Measurements from ENCODE around the gene TCF12.
"Not testable (repeated sequence)": the region's sequence is repeated elsewhere in the genome, so short reads cannot be mapped to it uniquely, and the experiment has no call there.

TCF12 gene

DNA sequence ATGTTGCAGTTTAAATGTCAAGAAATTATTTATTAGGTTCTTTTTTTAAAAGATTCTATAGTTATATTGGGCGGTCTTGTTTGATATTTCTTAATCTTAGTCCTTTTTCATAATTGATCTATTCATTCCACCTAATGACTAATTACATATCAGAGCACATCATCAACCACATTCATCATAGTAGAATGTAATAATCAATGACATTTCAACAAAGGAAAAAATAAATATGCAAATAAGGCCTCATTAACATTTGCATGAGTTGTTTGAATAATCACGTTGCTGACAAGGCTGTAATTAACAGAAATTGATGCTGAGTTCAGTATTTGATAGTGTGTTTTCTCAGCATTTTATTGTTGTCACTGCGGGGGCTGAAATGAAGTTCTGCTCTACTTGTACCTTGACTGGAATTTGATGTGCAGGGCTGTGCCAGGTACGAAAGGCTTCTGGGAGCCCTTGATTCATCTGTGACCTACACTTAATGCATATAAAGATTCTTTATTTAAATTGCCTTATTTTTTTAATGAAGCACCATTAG lies 215.7 kb downstream of the TCF12 start:
- no peak for DNase-seq (ENCODE audit: low read depth, low spot score)

DNA sequence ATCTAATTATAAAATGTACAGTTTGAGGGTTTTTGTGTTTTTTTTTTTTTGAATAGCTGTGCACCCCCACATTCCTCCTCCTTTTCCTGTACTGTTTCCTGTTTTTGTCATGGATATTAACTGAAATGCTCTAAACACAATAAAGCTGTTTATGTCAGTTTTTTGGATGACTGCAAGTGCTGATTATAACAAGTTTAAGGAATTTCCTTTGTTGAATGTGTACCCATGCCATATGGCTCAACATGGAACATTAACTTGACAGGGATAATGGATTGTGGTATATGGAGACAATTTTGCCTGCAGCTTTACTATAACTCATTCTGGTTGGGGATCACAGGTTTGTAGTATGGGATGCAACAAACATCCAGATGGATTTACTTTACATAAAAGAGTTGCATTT lies 216.4 kb downstream of the TCF12 start:
- DNase-seq (ENCODE audit: low read depth, low spot score), result no peak

DNA sequence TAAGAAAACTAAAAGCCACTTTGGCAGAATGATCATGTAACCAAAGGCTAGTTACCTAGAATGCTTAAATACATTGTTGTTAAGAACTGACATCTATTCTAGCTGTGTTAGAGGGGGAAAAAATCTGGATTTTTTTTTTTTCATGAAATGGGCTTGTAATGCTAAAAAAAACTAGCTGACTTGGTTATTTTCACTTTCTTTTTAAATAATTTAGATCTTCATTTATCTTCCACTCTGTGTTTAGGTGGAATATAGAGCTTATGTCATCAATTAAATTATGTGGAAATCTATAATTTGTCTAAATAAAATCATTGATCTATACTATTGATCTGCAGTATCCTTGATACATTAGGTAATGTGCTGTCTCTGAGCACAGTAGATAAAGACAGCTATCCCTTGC lies 217.4 kb downstream of the TCF12 start:
- DNase-seq (ENCODE audit: low read depth, low spot score), result no peak

DNA sequence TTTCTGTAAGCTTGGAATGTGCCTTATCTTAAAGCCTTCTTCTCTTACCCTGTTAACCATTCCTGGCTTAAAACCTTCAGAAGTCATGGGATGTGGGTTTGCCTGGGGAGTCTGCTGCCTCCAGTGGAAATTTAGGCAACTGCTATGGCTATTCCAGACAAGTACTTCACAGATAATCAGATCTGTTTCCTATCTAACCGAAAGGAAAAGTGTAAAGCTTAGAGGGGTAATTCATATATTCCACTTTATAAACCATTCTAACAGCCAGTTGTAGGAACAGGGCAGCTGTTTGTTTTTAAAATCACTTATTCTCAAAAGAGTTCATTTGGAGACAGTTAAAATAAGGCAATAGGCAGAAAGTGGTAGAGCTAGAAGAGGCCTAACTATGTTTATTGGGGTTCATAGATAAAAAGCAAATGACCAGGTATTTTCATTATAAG lies 219.9 kb downstream of the TCF12 start:
- no peak for DNase-seq (ENCODE audit: low read depth, low spot score)

DNA sequence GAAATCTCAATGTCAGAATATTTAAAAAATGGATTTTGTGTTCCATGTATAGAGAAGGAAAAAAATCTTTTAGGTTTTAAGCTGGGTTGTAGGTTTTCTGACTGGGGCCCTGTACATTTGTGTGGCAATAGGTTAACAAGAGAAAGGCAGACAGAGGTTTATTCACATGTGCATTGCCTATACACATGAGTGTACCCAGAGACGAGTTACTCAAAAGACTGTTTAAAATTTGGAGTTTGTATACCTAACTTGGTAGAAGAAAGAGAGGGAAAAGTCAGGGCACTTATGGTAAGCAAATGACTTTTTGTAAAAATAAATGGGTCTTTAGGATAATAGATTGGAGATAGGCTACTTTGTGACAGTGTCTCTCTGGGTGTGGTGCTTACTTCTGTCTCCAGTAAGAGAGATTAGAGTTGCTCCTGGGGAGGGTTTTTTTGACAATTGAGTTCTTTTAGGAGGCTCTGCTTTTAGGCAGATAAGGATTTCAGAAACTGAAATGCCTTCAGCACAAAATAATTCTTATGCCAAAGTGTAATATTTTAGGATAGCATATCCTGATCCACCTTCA lies 225.2 kb downstream of the TCF12 start:
- no peak for DNase-seq (ENCODE audit: low read depth, low spot score)

DNA sequence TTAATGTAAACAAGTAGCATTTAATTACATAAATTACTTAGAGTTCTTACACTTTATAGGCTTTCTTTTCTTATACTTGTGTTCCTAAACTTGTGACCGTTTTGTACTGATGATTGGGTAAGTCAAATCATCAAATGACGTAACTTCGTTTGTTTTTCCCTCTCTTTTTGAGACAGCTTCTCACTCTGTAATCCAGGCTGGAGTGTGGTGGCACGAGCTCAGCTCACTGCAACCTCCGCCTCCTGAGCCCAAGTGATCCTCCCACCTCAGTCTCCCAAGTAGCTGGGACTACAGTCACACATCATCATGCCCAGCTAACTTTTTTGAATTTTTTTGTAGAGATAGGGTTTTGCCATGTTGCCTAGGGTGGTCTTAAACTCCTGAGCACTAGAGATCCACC lies 226.0 kb downstream of the TCF12 start:
- DNase-seq (ENCODE audit: low read depth, low spot score), result no peak

DNA sequence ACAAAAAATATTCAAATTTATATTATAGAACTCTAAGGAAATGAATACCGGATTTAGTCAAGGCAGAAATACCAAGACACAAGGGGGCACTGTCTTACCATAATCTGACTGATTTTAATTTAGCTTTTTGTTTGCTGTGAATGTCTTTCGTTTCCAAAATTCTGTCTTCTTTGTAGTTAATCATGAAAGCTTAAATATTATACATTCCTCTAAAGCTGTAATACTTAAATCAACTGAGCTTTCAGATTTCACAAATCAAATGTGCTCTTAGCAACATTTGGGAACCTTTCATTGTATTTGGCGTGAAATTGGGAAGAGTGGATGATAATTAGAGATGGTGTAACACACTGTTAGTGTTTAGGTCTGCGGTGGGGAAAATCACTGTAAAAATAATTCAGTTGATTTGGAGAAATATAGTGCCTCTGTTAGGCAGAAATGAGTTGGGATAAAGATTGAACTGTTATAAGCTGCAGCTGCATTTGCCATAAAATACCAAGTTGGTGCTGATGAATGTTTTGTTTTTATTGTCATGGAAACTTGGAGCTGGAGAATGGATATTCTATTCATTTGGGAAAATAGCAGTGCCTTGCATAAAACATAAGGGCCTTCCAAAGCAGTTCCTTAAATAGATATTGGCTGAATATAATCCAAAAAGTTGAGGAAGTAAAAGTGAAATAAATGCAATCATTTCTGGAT lies 228.2 kb downstream of the TCF12 start:
- DNase-seq (ENCODE audit: low read depth, low spot score), result no peak

DNA sequence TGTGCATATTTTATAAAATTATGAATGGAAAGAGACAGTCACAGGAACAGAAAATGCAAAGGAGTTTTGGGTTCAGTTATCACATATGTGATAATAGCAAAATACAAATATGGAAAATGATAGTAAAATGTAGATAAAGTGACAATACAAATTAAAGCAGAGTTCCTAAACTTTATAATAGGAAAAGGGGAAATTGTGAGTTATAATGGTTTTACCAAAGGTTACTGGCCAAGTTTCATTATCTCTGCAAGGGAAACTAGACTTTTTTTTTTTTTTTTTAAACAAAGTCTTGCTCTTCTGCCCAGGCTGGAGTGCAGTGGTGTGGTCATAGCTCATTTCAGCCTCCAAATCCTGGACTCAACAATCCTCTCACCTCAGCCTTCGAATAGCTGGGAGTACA lies 229.2 kb downstream of the TCF12 start:
- DNase-seq (ENCODE audit: low read depth, low spot score), result no peak

DNA sequence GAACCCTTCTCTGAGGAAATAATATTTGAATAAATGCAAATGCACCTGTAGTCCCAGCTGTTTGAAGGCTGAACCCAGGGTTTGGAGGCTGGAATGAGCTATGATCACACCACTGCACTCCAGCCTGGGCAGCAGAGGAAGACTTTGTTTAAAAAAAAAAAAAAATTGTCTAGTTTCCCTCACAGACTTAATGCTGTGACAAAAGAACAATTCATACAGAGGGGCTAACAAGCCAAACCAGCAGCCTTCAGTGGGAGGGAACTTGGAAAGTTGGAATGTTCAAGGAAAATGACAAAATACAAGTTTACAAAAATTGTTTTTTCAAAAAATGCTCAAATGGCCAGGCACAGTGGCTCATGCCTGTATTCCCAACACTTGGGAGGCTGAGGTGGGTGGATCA lies 229.8 kb downstream of the TCF12 start:
- DNase-seq (ENCODE audit: low read depth, low spot score), result no peak

DNA sequence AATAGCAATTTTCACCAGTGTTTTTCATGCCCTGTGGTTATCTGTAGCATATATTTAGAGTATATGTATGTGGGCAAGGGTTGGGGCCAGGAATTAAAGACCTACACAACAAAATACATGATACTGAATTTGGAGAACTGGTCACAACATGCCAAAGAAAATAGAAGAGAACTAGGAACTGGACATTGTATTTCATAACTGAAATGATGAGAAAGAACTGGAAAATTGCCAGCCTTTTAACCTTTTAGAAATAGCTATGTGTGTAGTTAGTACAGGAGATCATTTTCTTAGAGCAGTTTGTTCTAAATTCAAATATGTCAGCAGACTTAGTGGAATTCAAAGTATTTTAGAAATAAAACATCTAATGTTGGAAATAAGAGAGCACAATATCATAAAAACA lies 230.8 kb downstream of the TCF12 start:
- no peak for DNase-seq (ENCODE audit: low read depth, low spot score)

DNA sequence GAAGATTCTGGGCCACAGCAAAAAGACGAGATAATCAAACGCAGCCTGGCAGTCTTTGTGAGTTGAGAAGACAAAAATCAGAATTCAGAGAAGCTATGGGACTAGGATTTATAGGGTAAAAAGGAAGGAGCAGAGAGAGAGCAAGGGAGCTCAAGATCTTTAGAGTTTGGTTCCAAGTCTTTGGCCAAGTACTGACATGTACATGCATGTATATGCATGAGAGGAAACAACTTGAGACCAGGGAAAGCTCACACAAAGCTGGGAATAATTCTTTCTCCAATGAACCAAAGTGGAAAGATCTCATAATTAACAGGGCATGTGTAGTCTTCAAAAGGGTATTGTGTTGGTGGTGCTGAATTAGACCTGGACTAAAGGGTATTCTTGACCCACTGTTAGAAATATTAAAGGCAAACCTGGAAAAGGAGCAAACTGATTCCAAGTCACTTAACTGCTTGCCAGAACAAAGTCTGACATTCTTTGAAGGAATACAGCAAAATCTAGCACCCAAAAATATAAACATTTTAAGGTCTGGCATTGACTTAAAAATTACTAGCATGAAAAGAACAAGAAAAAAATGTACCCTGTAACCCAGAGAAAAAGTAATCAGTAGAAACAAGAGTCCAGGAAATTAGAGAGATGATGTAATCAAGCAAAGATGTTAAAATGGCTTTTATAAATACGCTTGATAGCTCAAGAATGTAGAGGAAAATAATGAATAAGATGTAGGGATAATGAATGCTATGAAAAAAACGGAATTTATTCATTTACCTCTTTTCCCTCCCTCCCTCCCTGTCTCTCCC lies 231.8 kb downstream of the TCF12 start:
- no peak for DNase-seq (ENCODE audit: low read depth, low spot score)

DNA sequence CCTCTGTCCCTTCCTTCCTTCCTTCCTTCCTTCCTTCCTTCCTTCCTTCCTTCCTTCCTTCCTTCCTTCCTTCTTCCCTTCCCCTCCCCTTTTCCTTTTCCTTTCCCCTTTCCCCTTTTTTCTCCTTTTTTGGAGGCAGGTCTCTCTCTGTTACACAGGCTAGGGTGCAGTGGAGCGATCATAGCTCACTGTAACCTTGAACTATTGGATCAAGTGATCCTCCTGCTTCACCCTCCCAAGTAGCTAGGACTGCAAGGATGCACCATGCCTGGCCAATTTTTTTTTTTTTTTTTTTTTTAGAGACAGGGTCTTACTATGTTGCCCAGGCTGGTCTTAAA lies 232.4 kb downstream of the TCF12 start:
- not testable (repeated sequence) for DNase-seq (ENCODE audit: low read depth, low spot score)

DNA sequence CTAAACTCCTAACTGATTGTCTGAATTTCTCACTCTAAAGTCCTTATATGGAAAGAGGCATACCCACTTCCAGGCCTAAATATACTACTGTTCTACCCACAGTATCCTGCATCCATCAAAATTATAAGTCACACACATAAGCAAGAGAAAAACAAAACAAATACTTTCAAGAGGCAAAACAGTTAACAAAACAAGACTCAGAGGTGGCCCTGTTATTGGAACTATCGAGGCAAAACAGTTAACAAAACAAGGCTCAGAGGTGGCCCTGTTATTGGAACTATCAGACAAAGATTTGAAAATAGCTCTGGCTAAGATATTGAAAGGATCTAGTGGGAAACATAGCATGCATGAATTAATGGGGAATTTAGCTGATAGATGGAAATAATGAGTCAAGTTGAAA lies 233.7 kb downstream of the TCF12 start:
- no peak for DNase-seq (ENCODE audit: low read depth, low spot score)

DNA sequence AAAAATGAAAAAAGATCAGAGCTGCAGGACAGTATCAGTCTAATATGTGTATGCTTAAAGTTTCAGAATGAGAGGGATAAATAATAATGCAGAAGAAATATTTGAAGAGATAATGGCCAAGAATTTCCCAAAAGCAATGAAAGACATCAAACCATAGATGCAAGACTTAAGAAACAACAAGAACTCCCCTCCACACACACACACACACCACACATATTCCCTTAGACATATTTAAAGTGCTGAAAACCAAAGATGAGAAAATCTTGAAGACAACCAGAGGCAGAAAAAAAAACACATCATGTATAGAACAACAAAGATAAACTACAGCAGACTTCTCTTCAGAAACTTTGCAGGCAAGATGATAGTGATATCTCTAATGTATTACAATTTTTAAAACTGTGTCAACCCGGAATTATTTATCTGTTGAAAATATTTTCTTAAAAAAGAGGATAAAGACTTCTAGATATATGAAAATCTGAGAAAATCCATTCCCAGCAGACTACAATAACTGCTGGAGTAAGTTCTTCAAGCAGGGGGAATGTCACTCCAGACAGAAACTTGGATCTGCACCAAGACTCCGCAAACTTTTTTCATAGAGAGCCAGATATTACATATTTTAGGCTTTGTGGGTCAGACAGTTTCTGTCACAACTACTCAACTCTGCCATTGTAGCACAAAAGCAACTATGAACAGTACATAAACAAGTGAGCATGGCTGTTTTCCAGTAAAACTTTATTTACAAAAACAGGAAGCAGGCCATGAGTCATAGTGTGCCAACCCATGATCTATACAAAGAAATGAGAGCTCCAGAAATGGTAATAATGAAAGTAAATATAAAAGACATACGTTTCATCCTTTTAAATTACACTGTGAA lies 234.5 kb downstream of the TCF12 start:
- no peak for DNase-seq (ENCODE audit: low read depth, low spot score)

DNA sequence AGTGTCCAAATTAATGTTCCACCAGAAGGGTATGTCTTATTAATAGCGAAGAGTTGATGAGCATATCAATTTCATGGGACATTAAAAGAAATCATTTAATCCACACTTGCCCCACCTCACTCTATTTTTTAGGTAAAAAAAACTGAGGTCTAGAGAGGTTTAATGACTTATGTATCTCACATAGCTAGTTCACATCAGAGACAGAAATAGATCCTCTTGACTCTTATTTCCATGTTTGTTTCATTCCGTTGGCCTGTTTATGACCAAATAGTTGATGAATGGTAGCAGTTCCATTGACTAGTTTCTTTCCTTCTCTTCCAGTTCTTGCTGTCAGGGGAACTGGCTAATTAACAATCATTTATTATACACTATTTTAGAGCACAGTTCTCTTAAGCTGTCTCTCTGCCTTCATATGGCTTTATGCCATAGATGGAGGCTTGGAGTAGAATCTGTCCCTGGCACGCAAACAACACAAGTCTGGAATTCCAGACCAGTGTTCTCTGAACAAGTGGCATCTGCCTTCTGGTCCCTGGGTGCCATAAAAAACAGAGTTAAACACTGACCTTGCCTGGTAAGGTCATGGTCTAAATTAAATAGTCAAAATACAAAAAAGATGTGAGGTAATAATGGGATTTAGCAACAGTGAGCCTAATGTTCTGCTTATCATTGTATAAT lies 237.9 kb downstream of the TCF12 start:
- no peak for DNase-seq (ENCODE audit: low read depth, low spot score)

DNA sequence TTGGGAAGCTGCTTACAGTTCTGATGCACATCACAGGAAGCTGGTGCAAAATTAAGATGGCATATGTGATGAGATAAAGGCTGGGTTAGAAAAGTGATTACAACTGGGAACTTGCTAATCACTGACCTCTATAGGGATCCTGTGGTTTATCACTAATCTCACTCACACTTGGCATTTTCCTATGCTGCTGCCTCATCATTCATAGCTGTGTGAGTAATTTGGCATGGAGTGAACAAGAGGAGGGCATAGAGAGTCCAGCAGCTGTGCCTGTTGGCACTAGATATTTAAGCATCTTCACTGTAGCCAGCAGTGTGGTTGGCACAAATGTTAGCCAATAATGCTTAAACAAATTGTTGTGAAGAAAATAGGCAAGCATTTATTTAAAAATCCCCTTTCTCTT lies 240.1 kb downstream of the TCF12 start:
- DNase-seq (ENCODE audit: low read depth, low spot score), result no peak

DNA sequence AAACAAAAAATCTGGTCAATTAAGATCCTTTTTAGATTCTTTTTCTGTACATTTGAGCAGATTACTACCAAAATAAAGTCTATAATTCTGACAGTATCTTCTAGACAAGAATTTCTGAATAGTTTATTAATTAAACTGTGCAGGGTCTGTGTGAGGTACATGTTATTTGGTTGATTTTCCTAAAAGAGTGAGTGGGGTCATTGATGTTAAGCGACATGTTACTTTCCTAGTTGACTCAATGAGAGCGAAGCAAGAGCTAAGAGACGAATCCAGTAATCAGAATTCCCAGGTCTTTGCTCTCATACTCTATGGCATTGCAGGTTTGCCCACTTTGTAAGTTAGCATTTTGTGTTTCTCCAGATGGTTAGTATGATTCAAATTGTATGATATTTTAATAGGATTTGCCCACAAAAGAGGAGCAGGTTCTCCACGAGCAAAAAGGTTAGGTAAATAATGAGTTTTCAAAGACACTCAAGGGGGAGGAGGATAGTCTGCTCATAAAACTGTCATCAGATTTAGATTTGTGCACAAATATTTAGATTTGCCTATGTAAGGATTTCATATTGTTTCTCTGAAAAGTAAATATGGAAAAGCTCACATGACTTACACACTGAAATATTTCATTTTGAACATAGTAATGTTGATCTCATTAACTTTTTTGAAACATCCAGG lies 240.7 kb downstream of the TCF12 start:
- no peak for DNase-seq (ENCODE audit: low read depth, low spot score)

DNA sequence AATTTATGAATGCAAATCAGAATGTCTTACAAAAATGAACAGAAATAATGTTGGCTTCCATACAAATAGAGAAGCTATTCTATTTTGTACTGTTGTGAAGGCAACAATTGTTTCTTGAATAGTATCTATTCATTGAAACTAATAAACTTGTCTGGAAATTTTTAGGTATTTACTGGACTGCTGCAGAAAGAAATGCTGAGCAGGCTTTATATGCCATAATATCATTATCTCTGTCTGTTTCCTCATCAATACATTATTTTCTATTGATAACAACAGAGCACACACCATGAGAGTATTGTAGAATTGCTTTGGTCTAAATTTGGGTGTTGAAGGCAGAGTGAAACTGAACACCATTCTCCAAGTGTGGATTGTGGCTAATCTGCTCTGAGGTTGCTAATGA lies 241.3 kb downstream of the TCF12 start:
- no peak for DNase-seq (ENCODE audit: low read depth, low spot score)

DNA sequence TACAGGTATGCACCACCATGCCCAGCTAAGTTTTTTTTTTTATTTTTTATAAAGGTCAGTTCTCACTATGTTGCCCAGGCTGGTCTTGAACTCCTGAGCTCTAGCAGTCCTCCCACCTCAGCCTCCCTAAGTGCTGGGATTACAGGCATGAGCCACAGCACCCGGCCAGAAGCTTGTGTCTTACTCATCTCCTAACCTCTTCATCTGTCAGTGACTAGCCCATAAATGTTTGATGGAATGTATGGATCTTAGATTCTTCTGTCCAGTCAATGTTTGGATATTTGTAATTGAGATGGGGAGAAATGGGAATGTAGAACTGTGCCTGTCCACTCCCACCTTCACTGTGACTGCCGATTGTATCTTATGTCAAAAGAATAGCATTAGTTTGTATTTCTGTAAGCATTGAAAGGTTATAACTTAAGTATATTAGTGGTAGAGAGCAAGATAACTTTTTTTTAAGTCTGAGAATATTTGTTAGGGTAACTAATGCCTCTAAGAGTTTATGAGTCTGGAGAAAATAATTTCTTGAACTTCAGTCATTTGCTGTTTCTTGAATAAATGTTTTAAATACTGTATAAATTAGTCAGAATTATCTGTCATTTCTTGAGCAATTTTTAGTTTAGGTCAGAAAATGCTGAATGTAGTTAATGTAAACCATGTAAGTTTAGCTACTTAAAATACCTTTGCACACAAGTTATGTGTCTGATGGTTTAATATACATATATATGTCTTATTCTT lies 242.5 kb downstream of the TCF12 start:
- no peak for DNase-seq (ENCODE audit: low read depth, low spot score)

DNA sequence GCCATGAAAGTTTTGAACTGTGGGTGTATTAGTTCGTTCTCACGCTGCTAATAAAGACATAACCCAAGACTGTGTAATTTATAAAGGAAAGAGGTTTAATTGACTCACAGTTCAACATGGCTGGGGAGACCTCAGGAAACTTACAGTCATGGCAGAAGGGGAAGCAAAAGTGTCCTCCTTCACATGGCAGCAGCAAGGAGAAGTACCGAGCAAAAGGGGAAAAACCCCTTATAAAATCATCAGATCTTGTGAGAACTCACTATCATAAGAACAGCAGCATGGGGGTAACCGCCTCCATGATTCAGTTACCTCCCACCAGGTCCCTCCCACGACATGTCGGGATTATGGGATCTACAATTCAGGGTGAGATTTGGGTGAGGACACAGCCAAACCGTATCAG lies 245.8 kb downstream of the TCF12 start:
- not testable (repeated sequence) for DNase-seq (ENCODE audit: low read depth, low spot score)
